Astrocyte of the spinal cord (primary cell): ENCODE results near the gene AIRE.
"Not testable (repeated sequence)": the region's sequence is repeated elsewhere in the genome, so short reads cannot be mapped to it uniquely, and the experiment has no call there.

Experiments
- DNase-seq: peaks from one replicate; pipeline ENCODE4 v3.0.0; 2011; ENCODE audit warnings: low read depth, low spot score
- H3K4me3 ChIP-seq: 2 replicates; pipeline ENCODE4 v1.5.1; 2011; ENCODE audit warnings: low read depth, mild to moderate bottlenecking, low read length, moderate library complexity
- CTCF ChIP-seq: IDR thresholded peaks from 2 replicates; pipeline ENCODE4 v1.5.1; 2012; ENCODE audit warnings: low read depth, mild to moderate bottlenecking, low read length, inconsistent platforms
- in situ Hi-C: cut with HindIII; loops from 2 replicates; pipeline ENCODE4 v1.10.0; 2017; ENCODE audit warnings: low sequenced_read_pairs

The AIRE gene

GRCh38 chr21:44337941-44338895, 52.5 kb downstream of the AIRE start:
- in situ Hi-C loops = no loop called here
- H3K4me3 ChIP-seq = peak overlapping the region; percentile 42
- DNase-seq = peak; percentile 47
- peak; percentile 50 for TF ChIP-seq CTCF

- in situ Hi-C loops = no loop called here
- peak; percentile 95 for DNase-seq
- peak within 1 kb of the TSS; percentile 95 for H3K4me3 ChIP-seq
- no peak for TF ChIP-seq CTCF
Measured at GRCh38 chr21:44338971-44339910, 53.6 kb downstream of the AIRE start, which contains the start of gene CFAP410. Gene CFAP410 (minus strand): TSS chr21:44339390. CDS start chr21:44339194, 196 bp downstream.

- in situ Hi-C loops, DNase-seq, H3K4me3 ChIP-seq: not testable (repeated sequence)
Measured at GRCh38 chr21:44341726-44342458, 56.2 kb downstream of the AIRE start.

- in situ Hi-C loops, H3K4me3 ChIP-seq, DNase-seq: not testable (repeated sequence)
Measured at GRCh38 chr21:44342981-44343380, 57.3 kb downstream of the AIRE start.

- no peak for TF ChIP-seq CTCF
- in situ Hi-C loops = no loop called here
- H3K4me3 ChIP-seq = no peak overlapping the region
- no peak for DNase-seq
Measured at GRCh38 chr21:44344541-44345183, 59.0 kb downstream of the AIRE start.

- in situ Hi-C loops = no loop called here
- TF ChIP-seq CTCF = no peak
- no peak for DNase-seq
- no peak overlapping the region for H3K4me3 ChIP-seq
Measured at GRCh38 chr21:44345495-44345894, 59.8 kb downstream of the AIRE start.
